ENCODE data around the gene SH3GLB1. TPM values are rescaled to one million over a fixed set of nuclear protein-coding genes. Genes with fewer than 3 reads are reported as not detected.
A peak's percentile ranks its signal among the peaks of the same experiment; 100 is the strongest.
"Not testable (repeated sequence)": the region's sequence is repeated elsewhere in the genome, so short reads cannot be mapped to it uniquely, and the experiment has no call there.

Gene SH3GLB1
- total RNA-seq, 2 experiments from 2014 or later = 46.1 to 47.3 TPM

- ATAC-seq (no peak), DNase-seq (no peak)
- no peak overlapping the region for H3K27ac Mint-ChIP-seq
- TF ChIP-seq, protein P1, sequence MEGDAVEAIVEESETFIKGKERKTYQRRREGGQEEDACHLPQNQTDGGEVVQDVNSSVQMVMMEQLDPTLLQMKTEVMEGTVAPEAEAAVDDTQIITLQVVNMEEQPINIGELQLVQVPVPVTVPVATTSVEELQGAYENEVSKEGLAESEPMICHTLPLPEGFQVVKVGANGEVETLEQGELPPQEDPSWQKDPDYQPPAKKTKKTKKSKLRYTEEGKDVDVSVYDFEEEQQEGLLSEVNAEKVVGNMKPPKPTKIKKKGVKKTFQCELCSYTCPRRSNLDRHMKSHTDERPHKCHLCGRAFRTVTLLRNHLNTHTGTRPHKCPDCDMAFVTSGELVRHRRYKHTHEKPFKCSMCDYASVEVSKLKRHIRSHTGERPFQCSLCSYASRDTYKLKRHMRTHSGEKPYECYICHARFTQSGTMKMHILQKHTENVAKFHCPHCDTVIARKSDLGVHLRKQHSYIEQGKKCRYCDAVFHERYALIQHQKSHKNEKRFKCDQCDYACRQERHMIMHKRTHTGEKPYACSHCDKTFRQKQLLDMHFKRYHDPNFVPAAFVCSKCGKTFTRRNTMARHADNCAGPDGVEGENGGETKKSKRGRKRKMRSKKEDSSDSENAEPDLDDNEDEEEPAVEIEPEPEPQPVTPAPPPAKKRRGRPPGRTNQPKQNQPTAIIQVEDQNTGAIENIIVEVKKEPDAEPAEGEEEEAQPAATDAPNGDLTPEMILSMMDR (IDR thresholded peaks at IDR 0.05) = no peak
- H3K4me3 Mint-ChIP-seq = no peak overlapping the region
- H3K36me3 Mint-ChIP-seq (ENCODE audit: low read depth) = no peaks in the 10 kb centered on the region
- intact Hi-C loops (cut with micrococcal nuclease) = no loop called here
- POLR2A ChIA-PET = interaction anchor here (1.7 kb wide), 1 partner anchor 8 kb away, joined by 6 read pairs; the partner anchor contains the start of gene SH3GLB1
- H3K27me3 Mint-ChIP-seq = no peaks in the 10 kb centered on the region
- no peaks in the 10 kb centered on the region for H3K4me1 Mint-ChIP-seq (ENCODE audit: low read depth)
- CTCF ChIA-PET = interaction anchor here (1.5 kb wide), 1 partner anchor 9 kb away, joined by 7 read pairs; the partner anchor contains the start of gene SH3GLB1
- H3K9me3 Mint-ChIP-seq = no peaks in the 10 kb centered on the region
Measured at GRCh38 chr1:86695400-86695799, 9.0 kb upstream of the SH3GLB1 start.

- no peak for DNase-seq
- CTCF ChIA-PET = interaction anchor here (1.5 kb wide), 1 partner anchor 8 kb away, joined by 7 read pairs; the partner anchor contains the start of gene SH3GLB1
- TF ChIP-seq, protein P1 (IDR thresholded peaks at IDR 0.05) = no peak
- H3K27me3 Mint-ChIP-seq = no peaks in the 10 kb centered on the region
- H3K27ac Mint-ChIP-seq = no peak overlapping the region
- intact Hi-C loops (cut with micrococcal nuclease) = no loop called here
- H3K4me1 Mint-ChIP-seq (ENCODE audit: low read depth) = no peaks in the 10 kb centered on the region
- no peak for ATAC-seq
- H3K36me3 Mint-ChIP-seq (ENCODE audit: low read depth) = no peaks in the 10 kb centered on the region
- POLR2A ChIA-PET = no interaction called here
- H3K4me3 Mint-ChIP-seq = no peak overlapping the region
- no peaks in the 10 kb centered on the region for H3K9me3 Mint-ChIP-seq
Measured at GRCh38 chr1:86696522-86696921, 7.9 kb upstream of the SH3GLB1 start.

- intact Hi-C loops (cut with micrococcal nuclease) = no loop called here
- Mint-ChIP-seq H3K27me3 (no peaks in the 10 kb centered on the region), H3K27ac (no peak overlapping the region), H3K4me3 (no peak overlapping the region), H3K9me3 (no peaks in the 10 kb centered on the region), H3K36me3 (ENCODE audit: low read depth) (peaks cover 3% of the 10 kb centered on the region), H3K4me1 (ENCODE audit: low read depth) (peaks cover 11% of the 10 kb centered on the region)
- TF ChIP-seq, protein P1 (IDR thresholded peaks at IDR 0.05) = no peak
- POLR2A ChIA-PET = no interaction called here
- ATAC-seq (no peak), DNase-seq (no peak)
- CTCF ChIA-PET = no interaction called here
Measured at GRCh38 chr1:86699186-86699585, 5.2 kb upstream of the SH3GLB1 start.

DNA sequence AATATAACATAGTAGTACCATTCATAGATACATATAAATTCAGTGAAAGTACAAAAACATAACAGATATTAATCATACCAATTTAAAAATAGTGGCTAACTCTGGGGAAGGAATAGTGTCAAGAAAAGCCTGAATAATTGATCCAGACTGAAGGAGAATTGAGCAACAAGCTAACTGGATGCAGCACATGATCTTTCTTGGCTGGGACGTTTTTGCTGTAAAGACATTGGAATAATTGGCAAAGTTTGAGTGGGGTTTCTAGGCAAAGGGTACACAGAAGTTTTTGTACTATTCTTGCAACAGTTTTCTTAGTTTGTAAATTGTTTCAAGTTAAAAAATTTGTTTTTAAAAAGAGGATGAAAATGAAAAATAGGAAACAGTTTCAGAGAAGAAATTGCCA, 2.6 kb upstream of the SH3GLB1 start:
- no peak overlapping the region for H3K4me3 Mint-ChIP-seq
- no peaks in the 10 kb centered on the region for H3K27me3 Mint-ChIP-seq
- ATAC-seq (no peak), DNase-seq (no peak)
- peaks cover 19% of the 10 kb centered on the region for H3K4me1 Mint-ChIP-seq (ENCODE audit: low read depth)
- peaks cover 5% of the 10 kb centered on the region for H3K36me3 Mint-ChIP-seq (ENCODE audit: low read depth)
- H3K9me3 Mint-ChIP-seq = no peaks in the 10 kb centered on the region
- intact Hi-C loops (cut with micrococcal nuclease) = loop anchor here (10.0 kb wide), 4 partner anchors 63 to 307 kb away; partner anchors contain the start of genes HS2ST1, ODF2L and SELENOF
- TF ChIP-seq, protein P1 (IDR thresholded peaks at IDR 0.05) = no peak
- ChIA-PET CTCF (no interaction called here), POLR2A (no interaction called here)
- no peak overlapping the region for H3K27ac Mint-ChIP-seq

GRCh38 chr1:86702954-86703494, 1.4 kb upstream of the SH3GLB1 start:
- ChIA-PET POLR2A (interaction anchor here (1.3 to 4.5 kb wide), 4 partner anchors 8 to 212 kb away, joined by 4 to 43 read pairs (median 16); partner anchors contain the start of genes HS2ST1 and SELENOF), CTCF (interaction anchor here (1.2 to 4.3 kb wide), 9 partner anchors 10 to 323 kb away, joined by 3 to 49 read pairs (median 23); no protein-coding TSS in a partner anchor)
- Mint-ChIP-seq H3K27ac (peak overlapping the region; percentile 59), H3K4me3 (peak overlapping the region; percentile 94), H3K4me1 (ENCODE audit: low read depth) (peaks cover 25% of the 10 kb centered on the region), H3K36me3 (ENCODE audit: low read depth) (peaks cover 13% of the 10 kb centered on the region)
- DNase-seq, H3K27me3 Mint-ChIP-seq, H3K9me3 Mint-ChIP-seq, ATAC-seq: not testable (repeated sequence)
- intact Hi-C loops (cut with micrococcal nuclease) = loop anchor here (10.0 kb wide), 4 partner anchors 62 to 308 kb away; partner anchors contain the start of genes HS2ST1, ODF2L and SELENOF
